ENCODE data around the gene ERC1.

DNA sequence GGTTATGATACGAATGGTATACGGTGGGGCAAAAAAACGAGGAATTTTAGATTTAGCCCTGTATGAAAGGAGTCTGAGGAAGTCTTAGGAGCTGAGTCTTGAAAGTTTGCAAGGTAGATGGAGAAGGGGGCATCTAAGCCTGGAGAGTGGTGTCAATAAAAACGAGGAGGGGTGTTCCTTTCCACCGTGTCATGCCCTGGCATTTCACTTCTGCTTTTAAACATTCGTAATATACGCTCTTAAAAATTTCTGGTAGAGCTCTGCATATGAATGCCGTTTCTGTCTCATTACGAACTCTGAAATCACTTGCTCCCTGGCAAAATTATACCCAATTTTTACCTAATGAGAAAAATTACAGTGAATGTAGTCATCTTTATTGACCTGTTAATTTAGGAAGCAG, 170.2 kb downstream of the ERC1 start:
- TF ChIP-seq CTCF (tag by site-specific recombination; IDR thresholded peaks at IDR 0.05), result no peak
- no peak for TF ChIP-seq ZSCAN16 (tag by site-specific recombination; IDR thresholded peaks at IDR 0.05)
- TF ChIP-seq, protein P1, sequence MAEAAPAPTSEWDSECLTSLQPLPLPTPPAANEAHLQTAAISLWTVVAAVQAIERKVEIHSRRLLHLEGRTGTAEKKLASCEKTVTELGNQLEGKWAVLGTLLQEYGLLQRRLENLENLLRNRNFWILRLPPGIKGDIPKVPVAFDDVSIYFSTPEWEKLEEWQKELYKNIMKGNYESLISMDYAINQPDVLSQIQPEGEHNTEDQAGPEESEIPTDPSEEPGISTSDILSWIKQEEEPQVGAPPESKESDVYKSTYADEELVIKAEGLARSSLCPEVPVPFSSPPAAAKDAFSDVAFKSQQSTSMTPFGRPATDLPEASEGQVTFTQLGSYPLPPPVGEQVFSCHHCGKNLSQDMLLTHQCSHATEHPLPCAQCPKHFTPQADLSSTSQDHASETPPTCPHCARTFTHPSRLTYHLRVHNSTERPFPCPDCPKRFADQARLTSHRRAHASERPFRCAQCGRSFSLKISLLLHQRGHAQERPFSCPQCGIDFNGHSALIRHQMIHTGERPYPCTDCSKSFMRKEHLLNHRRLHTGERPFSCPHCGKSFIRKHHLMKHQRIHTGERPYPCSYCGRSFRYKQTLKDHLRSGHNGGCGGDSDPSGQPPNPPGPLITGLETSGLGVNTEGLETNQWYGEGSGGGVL (tag by site-specific recombination; IDR thresholded peaks at IDR 0.05), result no peak
- no peak for TF ChIP-seq ZNF324 (tag by site-specific recombination; IDR thresholded peaks at IDR 0.05)
- no peak for TF ChIP-seq YY1 (tag by site-specific recombination; IDR thresholded peaks at IDR 0.05)
- TF ChIP-seq, protein P2, sequence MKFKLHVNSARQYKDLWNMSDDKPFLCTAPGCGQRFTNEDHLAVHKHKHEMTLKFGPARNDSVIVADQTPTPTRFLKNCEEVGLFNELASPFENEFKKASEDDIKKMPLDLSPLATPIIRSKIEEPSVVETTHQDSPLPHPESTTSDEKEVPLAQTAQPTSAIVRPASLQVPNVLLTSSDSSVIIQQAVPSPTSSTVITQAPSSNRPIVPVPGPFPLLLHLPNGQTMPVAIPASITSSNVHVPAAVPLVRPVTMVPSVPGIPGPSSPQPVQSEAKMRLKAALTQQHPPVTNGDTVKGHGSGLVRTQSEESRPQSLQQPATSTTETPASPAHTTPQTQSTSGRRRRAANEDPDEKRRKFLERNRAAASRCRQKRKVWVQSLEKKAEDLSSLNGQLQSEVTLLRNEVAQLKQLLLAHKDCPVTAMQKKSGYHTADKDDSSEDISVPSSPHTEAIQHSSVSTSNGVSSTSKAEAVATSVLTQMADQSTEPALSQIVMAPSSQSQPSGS (tag by site-specific recombination; IDR thresholded peaks at IDR 0.05; ENCODE audit: low read depth), result no peak
- no peak for TF ChIP-seq ZNF121 (tag by site-specific recombination; IDR thresholded peaks at IDR 0.05)
- TF ChIP-seq EGR2 (tag by site-specific recombination; IDR thresholded peaks at IDR 0.05; ENCODE audit: low read depth), result no peak
- TF ChIP-seq, protein P3, sequence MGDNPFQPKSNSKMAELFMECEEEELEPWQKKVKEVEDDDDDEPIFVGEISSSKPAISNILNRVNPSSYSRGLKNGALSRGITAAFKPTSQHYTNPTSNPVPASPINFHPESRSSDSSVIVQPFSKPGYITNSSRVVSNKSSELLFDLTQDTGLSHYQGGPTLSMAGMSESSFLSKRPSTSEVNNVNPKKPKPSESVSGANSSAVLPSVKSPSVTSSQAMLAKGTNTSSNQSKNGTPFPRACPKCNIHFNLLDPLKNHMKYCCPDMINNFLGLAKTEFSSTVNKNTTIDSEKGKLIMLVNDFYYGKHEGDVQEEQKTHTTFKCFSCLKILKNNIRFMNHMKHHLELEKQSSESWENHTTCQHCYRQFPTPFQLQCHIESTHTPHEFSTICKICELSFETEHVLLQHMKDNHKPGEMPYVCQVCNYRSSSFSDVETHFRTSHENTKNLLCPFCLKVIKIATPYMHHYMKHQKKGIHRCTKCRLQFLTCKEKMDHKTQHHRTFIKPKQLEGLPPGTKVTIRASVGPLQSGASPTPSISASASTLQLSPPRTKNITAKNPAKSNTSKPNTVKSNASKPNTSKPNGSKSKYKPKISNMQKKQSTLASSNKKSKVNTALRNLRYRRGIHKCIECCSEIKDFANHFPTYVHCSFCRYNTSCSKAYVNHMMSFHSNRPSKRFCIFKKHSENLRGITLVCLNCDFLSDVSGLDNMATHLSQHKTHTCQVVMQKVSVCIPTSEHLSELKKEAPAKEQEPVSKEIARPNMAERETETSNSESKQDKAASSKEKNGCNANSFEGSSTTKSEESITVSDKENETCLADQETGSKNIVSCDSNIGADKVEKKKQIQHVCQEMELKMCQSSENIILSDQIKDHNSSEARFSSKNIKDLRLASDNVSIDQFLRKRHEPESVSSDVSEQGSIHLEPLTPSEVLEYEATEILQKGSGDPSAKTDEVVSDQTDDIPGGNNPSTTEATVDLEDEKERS (tag by site-specific recombination; IDR thresholded peaks at IDR 0.05), result no peak
- TF ChIP-seq OSR2 (tag by site-specific recombination; IDR thresholded peaks at IDR 0.05), result no peak
